ENCODE results near the gene TUBAL3. TPM values are rescaled to one million over a fixed set of nuclear protein-coding genes. Genes with fewer than 3 reads are reported as not detected.
A peak's percentile ranks its signal among the peaks of the same experiment; 100 is the strongest.

TUBAL3 gene
- total RNA-seq, 1 donor from 2014 or later, result 0.46 TPM

DNA sequence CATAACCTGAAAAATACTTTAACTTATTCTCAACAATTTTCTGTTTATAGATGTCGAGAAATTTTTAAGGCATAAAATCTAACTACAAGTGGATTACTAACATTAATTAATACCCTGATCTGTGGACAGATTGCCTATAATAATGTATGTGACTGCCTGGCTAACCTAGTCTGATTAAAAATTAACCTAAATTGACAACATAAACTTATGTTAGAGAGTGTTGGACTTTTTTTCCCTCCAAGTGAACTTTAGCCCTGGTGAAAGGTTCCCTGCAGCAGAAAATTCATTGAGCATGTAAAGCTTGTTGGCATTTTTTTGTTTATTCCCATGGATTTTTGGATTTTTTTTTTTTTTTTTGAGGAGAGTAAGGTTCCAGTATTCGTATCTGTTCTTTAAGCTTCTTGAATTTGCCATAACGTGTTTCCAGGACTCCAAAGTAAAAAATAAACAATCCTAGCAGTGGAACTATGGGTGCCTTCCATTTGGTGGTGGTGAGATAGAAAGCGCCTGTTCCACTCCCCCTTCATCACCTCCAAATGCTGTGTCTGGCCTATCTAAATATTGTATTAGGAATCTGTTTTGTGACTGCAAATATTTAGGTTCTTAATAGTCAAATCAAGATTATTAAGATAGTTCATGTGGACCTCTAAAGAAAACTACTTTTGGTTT is 43.8 kb upstream of the TUBAL3 start:
- Histone ChIP-seq H3K4me3 (ENCODE audit: low read depth, low read length) (peak overlapping the region; percentile 87), H3K27me3 (ENCODE audit: control insufficient read depth, insufficient read depth, low read length) (no peaks in the 10 kb centered on the region), H3K36me3 (ENCODE audit: control insufficient read depth, insufficient read depth, low read length) (no peaks in the 10 kb centered on the region)
- DNase-seq (ENCODE audit: low read depth), result no peak
- no peak for TF ChIP-seq CTCF (IDR thresholded peaks at IDR 0.05; ENCODE audit: insufficient read depth, low read length, poor library complexity, severe bottlenecking)

- Histone ChIP-seq H3K27me3 (ENCODE audit: control insufficient read depth, insufficient read depth, low read length) (no peaks in the 10 kb centered on the region), H3K36me3 (ENCODE audit: control insufficient read depth, insufficient read depth, low read length) (no peaks in the 10 kb centered on the region), H3K4me3 (ENCODE audit: low read depth, low read length) (peak overlapping the region; percentile 87)
- DNase-seq (ENCODE audit: low read depth), result no peak
- TF ChIP-seq CTCF (IDR thresholded peaks at IDR 0.05; ENCODE audit: insufficient read depth, low read length, poor library complexity, severe bottlenecking), result no peak
These were observed 43.0 kb upstream of the TUBAL3 start for GRCh38 chr10:5447611-5448071.

- Histone ChIP-seq H3K27me3 (ENCODE audit: control insufficient read depth, insufficient read depth, low read length) (no peaks in the 10 kb centered on the region), H3K4me3 (ENCODE audit: low read depth, low read length) (peak overlapping the region; percentile 87), H3K36me3 (ENCODE audit: control insufficient read depth, insufficient read depth, low read length) (no peaks in the 10 kb centered on the region)
- TF ChIP-seq CTCF (IDR thresholded peaks at IDR 0.05; ENCODE audit: insufficient read depth, low read length, poor library complexity, severe bottlenecking), result no peak
- no peak for DNase-seq (ENCODE audit: low read depth)
These were observed 42.4 kb upstream of the TUBAL3 start for GRCh38 chr10:5447056-5447455.

- TF ChIP-seq CTCF (IDR thresholded peaks at IDR 0.05; ENCODE audit: insufficient read depth, low read length, poor library complexity, severe bottlenecking), result no peak
- peak; percentile 69 for DNase-seq (ENCODE audit: low read depth)
- H3K4me3 ChIP-seq (ENCODE audit: low read depth, low read length), result peak overlapping the region; percentile 87
These were observed 41.8 kb upstream of the TUBAL3 start for GRCh38 chr10:5446390-5446926.

GRCh38 chr10:5445006-5445405 is 40.4 kb upstream of the TUBAL3 start:
- no peak overlapping the region for H3K4me3 ChIP-seq (ENCODE audit: low read depth, low read length)
- no peak for DNase-seq (ENCODE audit: low read depth)
- TF ChIP-seq CTCF (IDR thresholded peaks at IDR 0.05; ENCODE audit: insufficient read depth, low read length, poor library complexity, severe bottlenecking), result no peak
- no peaks in the 10 kb centered on the region for H3K36me3 ChIP-seq (ENCODE audit: control insufficient read depth, insufficient read depth, low read length)
- H3K27me3 ChIP-seq (ENCODE audit: control insufficient read depth, insufficient read depth, low read length), result no peaks in the 10 kb centered on the region

More at GRCh38 chr10:5446390-5446926, 41.8 kb upstream of the TUBAL3 start:
- Histone ChIP-seq H3K27me3 (ENCODE audit: control insufficient read depth, insufficient read depth, low read length) (no peaks in the 10 kb centered on the region), H3K36me3 (ENCODE audit: control insufficient read depth, insufficient read depth, low read length) (no peaks in the 10 kb centered on the region)

Measured in kidney epithelial cell (primary cell).